ENCODE results near the gene TBC1D12.

Gene TBC1D12

DNA sequence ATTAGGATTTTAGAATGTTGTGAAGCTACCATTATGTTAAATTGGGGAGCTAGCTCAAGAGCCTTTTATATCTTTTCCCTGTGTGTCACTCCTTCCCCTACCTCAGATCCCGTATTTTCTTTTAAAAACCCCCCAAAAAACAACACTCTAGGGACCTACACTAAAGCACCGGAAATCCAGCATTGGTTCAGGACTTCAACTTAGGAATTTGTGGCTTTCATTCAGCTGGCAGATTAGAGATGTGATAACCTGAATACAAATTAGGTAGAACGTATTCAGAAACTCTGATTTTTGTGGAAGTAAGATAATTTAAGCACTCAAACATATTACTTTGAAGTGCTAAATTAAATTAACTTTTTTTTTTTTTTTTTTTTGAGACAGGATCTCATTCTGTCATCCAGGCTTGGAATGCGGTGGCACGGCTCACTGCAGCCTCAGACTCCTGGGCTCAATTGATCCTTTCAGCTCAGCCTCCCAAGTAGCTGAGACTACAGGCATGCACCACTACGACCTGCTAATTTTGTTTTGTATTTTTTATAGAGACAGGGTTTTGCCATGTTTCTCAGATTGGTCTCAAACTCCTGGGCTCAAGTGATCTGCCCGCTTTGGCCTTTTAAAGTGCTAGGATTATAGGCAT, 6.8 kb downstream of the TBC1D12 start:
- no peaks in the 10 kb centered on the region for H3K9me3 ChIP-seq (ENCODE audit: control insufficient read depth, low read depth, low read length)
- H3K27me3 ChIP-seq (ENCODE audit: control insufficient read depth, insufficient read depth, low read length), result peaks cover 24% of the 10 kb centered on the region
- H3K9ac ChIP-seq (ENCODE audit: low read length), result no peak overlapping the region
- no peak overlapping the region for H3K4me3 ChIP-seq (ENCODE audit: low read length)
- no peaks in the 10 kb centered on the region for H3K36me3 ChIP-seq (ENCODE audit: control insufficient read depth, low read depth, low read length)
- no peaks in the 10 kb centered on the region for H3K4me1 ChIP-seq (ENCODE audit: control insufficient read depth, low read depth, low read length)
- H3K27ac ChIP-seq (ENCODE audit: low read length), result no peak overlapping the region

DNA sequence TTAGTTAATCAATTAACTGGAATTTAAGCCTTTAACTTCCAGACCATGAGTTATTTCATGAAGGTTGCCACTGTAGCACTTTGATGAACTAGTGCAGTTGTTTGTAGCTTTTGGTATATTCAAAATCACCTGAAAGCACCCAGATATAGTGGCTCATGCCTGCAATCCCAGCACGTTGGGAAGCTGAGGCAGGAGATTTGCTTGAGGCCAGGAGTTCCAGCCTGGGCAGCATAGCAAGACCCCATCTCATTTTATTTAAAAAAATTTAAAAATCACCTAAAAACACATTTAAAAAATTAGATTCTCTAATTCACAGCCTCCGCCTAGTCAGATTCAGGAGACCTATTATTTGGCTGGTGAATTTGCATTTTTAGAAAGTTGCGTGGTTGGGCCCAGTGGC, 9.0 kb downstream of the TBC1D12 start:
- H3K27me3 ChIP-seq (ENCODE audit: control insufficient read depth, insufficient read depth, low read length), result peaks cover 8% of the 10 kb centered on the region
- no peaks in the 10 kb centered on the region for H3K36me3 ChIP-seq (ENCODE audit: control insufficient read depth, low read depth, low read length)
- H3K27ac ChIP-seq (ENCODE audit: low read length), result no peak overlapping the region
- no peaks in the 10 kb centered on the region for H3K4me1 ChIP-seq (ENCODE audit: control insufficient read depth, low read depth, low read length)
- H3K4me3 ChIP-seq (ENCODE audit: low read length), result no peak overlapping the region
- H3K9me3 ChIP-seq (ENCODE audit: control insufficient read depth, low read depth, low read length), result no peaks in the 10 kb centered on the region
- no peak overlapping the region for H3K9ac ChIP-seq (ENCODE audit: low read length)

DNA sequence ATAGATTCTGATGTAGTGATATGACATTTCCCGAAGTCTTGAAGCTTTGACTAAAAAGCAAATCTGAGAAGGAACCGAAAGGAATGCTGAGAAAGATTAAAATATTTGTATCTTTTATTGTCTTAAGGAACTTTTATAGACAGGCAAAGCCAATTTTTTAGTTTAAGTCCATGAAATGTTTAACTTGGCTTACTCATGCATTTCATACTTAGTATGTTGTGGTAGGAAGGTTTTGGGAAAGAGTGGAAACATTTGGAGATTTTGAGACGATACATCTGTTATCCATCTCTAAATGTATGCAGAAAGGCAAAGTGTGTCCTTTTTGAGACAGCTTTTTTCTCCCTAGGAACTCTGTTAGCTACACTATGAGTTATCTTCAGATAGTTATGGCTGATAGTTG, 10.1 kb downstream of the TBC1D12 start:
- H3K4me1 ChIP-seq (ENCODE audit: control insufficient read depth, low read depth, low read length), result no peaks in the 10 kb centered on the region
- no peaks in the 10 kb centered on the region for H3K36me3 ChIP-seq (ENCODE audit: control insufficient read depth, low read depth, low read length)
- no peak overlapping the region for H3K4me3 ChIP-seq (ENCODE audit: low read length)
- no peaks in the 10 kb centered on the region for H3K9me3 ChIP-seq (ENCODE audit: control insufficient read depth, low read depth, low read length)
- no peak overlapping the region for H3K9ac ChIP-seq (ENCODE audit: low read length)
- no peaks in the 10 kb centered on the region for H3K27me3 ChIP-seq (ENCODE audit: control insufficient read depth, insufficient read depth, low read length)
- H3K27ac ChIP-seq (ENCODE audit: low read length), result no peak overlapping the region

DNA sequence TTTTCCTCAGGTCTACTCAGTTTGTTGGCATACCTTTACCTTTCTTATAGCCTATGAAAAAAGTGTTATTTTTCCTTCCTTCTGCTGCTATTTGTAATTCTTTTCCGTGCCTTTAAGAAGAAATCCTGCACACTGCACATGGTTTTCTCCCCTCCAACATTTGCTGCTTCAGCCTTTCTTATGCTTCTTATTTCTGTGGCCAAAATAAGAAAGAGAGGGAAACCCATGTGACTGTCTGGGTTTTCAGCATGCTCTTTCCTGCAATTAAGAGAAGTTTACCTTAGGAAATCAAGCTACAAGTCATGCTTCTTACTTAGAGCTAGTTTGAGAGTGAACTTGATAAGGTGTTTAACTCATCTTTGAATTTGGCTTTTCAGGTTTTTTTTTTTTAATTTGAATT, 11.0 kb downstream of the TBC1D12 start:
- H3K27ac ChIP-seq (ENCODE audit: low read length), result no peak overlapping the region
- no peaks in the 10 kb centered on the region for H3K9me3 ChIP-seq (ENCODE audit: control insufficient read depth, low read depth, low read length)
- no peaks in the 10 kb centered on the region for H3K4me1 ChIP-seq (ENCODE audit: control insufficient read depth, low read depth, low read length)
- no peak overlapping the region for H3K9ac ChIP-seq (ENCODE audit: low read length)
- no peaks in the 10 kb centered on the region for H3K27me3 ChIP-seq (ENCODE audit: control insufficient read depth, insufficient read depth, low read length)
- H3K36me3 ChIP-seq (ENCODE audit: control insufficient read depth, low read depth, low read length), result no peaks in the 10 kb centered on the region
- no peak overlapping the region for H3K4me3 ChIP-seq (ENCODE audit: low read length)

DNA sequence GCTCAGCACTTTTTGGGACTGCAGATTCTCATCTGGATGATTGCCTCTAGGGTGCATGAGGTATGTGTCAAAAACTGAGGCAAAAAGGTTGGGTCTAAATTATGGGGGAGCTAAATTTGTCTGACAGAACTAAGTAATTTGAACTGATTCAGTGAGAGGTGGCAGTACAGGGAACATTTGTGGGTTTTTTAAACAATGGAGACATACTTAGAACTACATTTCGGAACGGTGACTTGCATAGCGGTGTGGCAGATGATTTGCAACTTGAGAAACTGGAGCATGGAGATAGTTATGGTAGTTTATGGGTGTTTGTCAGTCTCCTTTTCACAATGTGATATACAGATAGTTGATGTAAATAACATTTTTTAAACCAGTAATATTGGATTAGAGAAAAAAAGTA, 14.6 kb downstream of the TBC1D12 start:
- Histone ChIP-seq H3K27me3 (ENCODE audit: control insufficient read depth, insufficient read depth, low read length) (no peaks in the 10 kb centered on the region), H3K27ac (ENCODE audit: low read length) (no peak overlapping the region), H3K4me1 (ENCODE audit: control insufficient read depth, low read depth, low read length) (no peaks in the 10 kb centered on the region), H3K4me3 (ENCODE audit: low read length) (no peak overlapping the region), H3K9ac (ENCODE audit: low read length) (no peak overlapping the region), H3K36me3 (ENCODE audit: control insufficient read depth, low read depth, low read length) (no peaks in the 10 kb centered on the region), H3K9me3 (ENCODE audit: control insufficient read depth, low read depth, low read length) (no peaks in the 10 kb centered on the region)

DNA sequence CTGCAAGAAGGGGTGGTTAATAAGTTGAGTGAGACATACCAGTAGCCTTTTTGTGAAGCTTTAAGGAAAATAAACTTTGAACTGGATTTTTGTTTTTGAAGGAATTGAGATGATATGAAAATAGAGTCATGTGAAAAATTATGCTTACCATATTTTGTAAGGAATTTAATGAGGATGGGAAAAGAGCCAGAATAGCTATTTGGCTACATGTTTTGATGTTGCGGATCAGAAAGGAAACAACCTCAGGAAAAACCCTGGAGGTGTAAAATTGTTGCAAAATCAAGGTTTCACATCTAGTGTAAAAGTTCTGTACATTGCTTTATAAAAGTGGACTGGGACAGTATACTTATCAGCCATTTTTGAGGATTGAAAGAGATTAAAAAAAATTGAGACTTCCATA, 15.0 kb downstream of the TBC1D12 start:
- no peaks in the 10 kb centered on the region for H3K4me1 ChIP-seq (ENCODE audit: control insufficient read depth, low read depth, low read length)
- H3K4me3 ChIP-seq (ENCODE audit: low read length), result no peak overlapping the region
- H3K9me3 ChIP-seq (ENCODE audit: control insufficient read depth, low read depth, low read length), result no peaks in the 10 kb centered on the region
- no peak overlapping the region for H3K9ac ChIP-seq (ENCODE audit: low read length)
- no peaks in the 10 kb centered on the region for H3K27me3 ChIP-seq (ENCODE audit: control insufficient read depth, insufficient read depth, low read length)
- H3K27ac ChIP-seq (ENCODE audit: low read length), result no peak overlapping the region
- no peaks in the 10 kb centered on the region for H3K36me3 ChIP-seq (ENCODE audit: control insufficient read depth, low read depth, low read length)

DNA sequence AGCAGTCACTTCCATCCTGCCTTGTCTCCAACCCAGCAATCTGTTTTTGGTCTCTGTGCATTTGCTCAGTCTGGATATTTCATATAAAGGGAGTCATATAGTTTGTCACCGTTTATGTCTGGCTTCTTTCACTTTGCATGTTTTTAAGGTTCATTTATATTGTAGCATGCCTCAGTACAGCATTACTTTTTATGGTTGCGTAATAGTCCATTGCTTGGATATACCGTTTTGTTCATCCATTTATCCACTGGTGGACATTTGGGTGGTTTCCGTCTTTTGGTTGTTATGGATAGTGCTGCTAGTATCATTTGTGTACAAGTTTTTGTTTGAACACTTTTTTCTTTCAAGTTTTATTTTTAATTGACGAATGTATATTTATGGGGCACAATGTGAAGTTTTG, 18.2 kb downstream of the TBC1D12 start:
- no peak overlapping the region for H3K9ac ChIP-seq (ENCODE audit: low read length)
- H3K4me3 ChIP-seq (ENCODE audit: low read length), result no peak overlapping the region
- H3K36me3 ChIP-seq (ENCODE audit: control insufficient read depth, low read depth, low read length), result no peaks in the 10 kb centered on the region
- no peaks in the 10 kb centered on the region for H3K4me1 ChIP-seq (ENCODE audit: control insufficient read depth, low read depth, low read length)
- no peaks in the 10 kb centered on the region for H3K9me3 ChIP-seq (ENCODE audit: control insufficient read depth, low read depth, low read length)
- H3K27me3 ChIP-seq (ENCODE audit: control insufficient read depth, insufficient read depth, low read length), result no peaks in the 10 kb centered on the region
- no peak overlapping the region for H3K27ac ChIP-seq (ENCODE audit: low read length)

DNA sequence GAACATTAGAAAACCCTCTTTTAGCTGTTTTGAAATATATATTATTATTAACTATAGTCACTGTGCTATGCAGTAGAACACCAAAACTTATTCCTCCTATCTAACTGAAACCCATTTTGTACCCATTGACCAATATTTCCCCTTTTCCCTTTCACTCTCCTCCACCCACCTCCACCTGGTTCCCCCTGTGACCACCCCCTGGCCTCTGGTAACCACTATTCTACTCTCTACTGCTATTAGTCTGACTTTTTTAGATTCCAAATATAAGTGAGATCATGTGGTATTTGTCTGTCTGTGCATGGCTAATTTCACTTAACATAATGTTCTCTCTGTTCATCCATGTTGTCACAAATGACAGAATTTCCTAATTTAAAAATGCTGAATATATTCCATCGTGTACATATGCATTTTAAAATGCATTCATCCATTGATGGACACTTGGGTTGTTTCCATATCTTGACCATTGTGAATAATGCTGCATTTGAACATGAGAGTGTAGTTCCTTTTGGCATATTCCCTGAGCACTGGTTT, 18.7 kb downstream of the TBC1D12 start:
- Histone ChIP-seq H3K27ac (ENCODE audit: low read length) (no peak overlapping the region), H3K36me3 (ENCODE audit: control insufficient read depth, low read depth, low read length) (no peaks in the 10 kb centered on the region), H3K4me3 (ENCODE audit: low read length) (no peak overlapping the region), H3K9ac (ENCODE audit: low read length) (no peak overlapping the region), H3K4me1 (ENCODE audit: control insufficient read depth, low read depth, low read length) (no peaks in the 10 kb centered on the region), H3K9me3 (ENCODE audit: control insufficient read depth, low read depth, low read length) (no peaks in the 10 kb centered on the region), H3K27me3 (ENCODE audit: control insufficient read depth, insufficient read depth, low read length) (no peaks in the 10 kb centered on the region)

DNA sequence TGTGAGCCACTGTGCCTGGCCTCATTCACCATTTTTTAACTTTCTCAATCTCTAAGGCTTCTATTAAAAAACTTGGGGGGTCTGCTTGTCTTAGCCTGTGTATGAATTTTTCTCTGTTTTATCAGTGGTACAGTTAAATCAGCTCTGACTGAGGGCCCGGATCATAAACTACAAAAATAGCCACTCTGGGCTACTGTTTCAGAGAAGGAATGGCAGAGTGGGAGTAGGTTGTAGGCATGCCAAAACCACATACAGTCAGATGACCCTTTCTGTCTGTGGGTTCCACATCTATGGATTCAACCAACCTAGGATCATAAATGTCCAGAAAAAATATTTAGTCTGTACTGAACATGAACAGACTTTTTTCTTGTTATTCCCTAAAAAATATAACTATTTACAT, 21.3 kb downstream of the TBC1D12 start:
- H3K27me3 ChIP-seq (ENCODE audit: control insufficient read depth, insufficient read depth, low read length), result no peaks in the 10 kb centered on the region
- no peak overlapping the region for H3K9ac ChIP-seq (ENCODE audit: low read length)

DNA sequence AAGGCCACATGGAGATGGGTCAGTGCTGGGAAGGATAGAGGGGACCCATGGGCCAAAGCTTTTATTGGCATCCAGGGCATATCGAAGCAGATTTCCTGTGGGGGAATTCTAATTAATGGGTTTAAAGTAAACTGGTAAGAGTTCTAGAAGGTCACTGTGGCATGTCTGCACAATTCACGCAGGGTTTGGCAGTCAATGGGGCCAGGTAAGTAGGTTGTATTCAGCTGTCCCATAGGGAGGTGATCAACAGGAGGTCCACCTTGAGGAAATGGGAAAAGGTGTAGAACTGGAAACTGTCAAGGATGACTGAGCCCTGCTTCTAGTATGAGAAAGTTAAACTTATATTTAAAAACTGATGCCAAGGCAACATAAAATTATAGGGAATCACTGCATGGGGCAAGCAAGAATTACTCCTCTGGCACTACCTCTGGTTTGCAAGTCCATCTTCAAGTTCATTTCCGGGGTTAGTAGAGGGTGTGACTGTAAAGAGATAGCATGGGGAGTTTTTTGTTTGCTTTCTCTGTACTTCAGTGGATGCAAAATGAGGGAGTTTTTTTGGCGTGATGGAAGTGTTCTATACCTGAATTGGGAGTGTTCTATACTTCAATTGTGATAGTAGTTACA, 22.5 kb downstream of the TBC1D12 start:
- no peaks in the 10 kb centered on the region for H3K36me3 ChIP-seq (ENCODE audit: control insufficient read depth, low read depth, low read length)
- no peaks in the 10 kb centered on the region for H3K9me3 ChIP-seq (ENCODE audit: control insufficient read depth, low read depth, low read length)
- no peaks in the 10 kb centered on the region for H3K4me1 ChIP-seq (ENCODE audit: control insufficient read depth, low read depth, low read length)
- H3K9ac ChIP-seq (ENCODE audit: low read length), result no peak overlapping the region
- no peak overlapping the region for H3K4me3 ChIP-seq (ENCODE audit: low read length)
- no peak overlapping the region for H3K27ac ChIP-seq (ENCODE audit: low read length)
- no peaks in the 10 kb centered on the region for H3K27me3 ChIP-seq (ENCODE audit: control insufficient read depth, insufficient read depth, low read length)

More for the DNA sequence above, 21.3 kb downstream of the TBC1D12 start:
- Histone ChIP-seq H3K9me3 (ENCODE audit: control insufficient read depth, low read depth, low read length) (no peaks in the 10 kb centered on the region), H3K36me3 (ENCODE audit: control insufficient read depth, low read depth, low read length) (no peaks in the 10 kb centered on the region), H3K4me1 (ENCODE audit: control insufficient read depth, low read depth, low read length) (no peaks in the 10 kb centered on the region), H3K4me3 (ENCODE audit: low read length) (no peak overlapping the region), H3K27ac (ENCODE audit: low read length) (no peak overlapping the region)

DNA sequence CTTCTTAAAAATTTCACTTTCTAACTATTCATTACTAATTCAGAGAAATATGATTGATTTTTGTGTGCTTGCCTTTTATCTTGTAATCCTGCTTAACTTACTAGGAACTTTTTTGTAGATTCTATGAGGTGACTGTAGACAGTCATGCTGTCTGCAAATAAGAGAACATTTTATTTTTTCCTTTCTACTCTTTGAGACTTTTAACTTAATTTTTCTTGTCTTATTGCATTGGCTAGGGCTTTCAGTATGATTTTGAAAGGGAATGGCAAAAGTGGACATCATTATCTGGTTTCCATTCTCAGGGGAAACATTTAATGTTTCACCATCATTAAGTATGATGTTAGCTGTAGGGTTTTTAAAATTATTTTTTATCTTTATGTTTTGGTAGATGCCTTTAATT, 23.6 kb downstream of the TBC1D12 start:
- H3K36me3 ChIP-seq (ENCODE audit: control insufficient read depth, low read depth, low read length), result no peaks in the 10 kb centered on the region
- H3K9me3 ChIP-seq (ENCODE audit: control insufficient read depth, low read depth, low read length), result no peaks in the 10 kb centered on the region
- H3K27ac ChIP-seq (ENCODE audit: low read length), result no peak overlapping the region
- H3K9ac ChIP-seq (ENCODE audit: low read length), result no peak overlapping the region
- no peaks in the 10 kb centered on the region for H3K27me3 ChIP-seq (ENCODE audit: control insufficient read depth, insufficient read depth, low read length)
- no peak overlapping the region for H3K4me3 ChIP-seq (ENCODE audit: low read length)
- H3K4me1 ChIP-seq (ENCODE audit: control insufficient read depth, low read depth, low read length), result no peaks in the 10 kb centered on the region

DNA sequence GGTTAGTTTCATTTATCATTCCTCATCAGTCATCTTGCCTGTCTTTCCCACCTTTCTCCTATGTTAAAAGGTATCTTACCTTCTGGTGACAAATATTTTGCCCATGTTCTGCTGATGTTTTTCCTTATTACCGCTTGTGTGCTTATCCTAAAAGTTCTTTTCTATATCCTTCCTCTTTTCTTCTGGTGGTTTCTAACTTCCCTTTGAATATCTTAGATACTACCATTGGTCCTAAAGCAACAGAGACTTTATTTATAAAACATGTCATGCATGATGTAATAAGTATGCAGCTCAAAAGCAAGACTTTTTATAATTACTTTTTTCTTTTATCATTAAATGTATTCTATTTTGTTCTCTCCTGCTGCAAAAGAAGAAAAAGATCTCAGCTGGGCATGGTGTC, 24.8 kb downstream of the TBC1D12 start:
- Histone ChIP-seq H3K27ac (ENCODE audit: low read length) (no peak overlapping the region), H3K36me3 (ENCODE audit: control insufficient read depth, low read depth, low read length) (no peaks in the 10 kb centered on the region), H3K4me1 (ENCODE audit: control insufficient read depth, low read depth, low read length) (no peaks in the 10 kb centered on the region), H3K9ac (ENCODE audit: low read length) (no peak overlapping the region), H3K4me3 (ENCODE audit: low read length) (no peak overlapping the region), H3K9me3 (ENCODE audit: control insufficient read depth, low read depth, low read length) (no peaks in the 10 kb centered on the region), H3K27me3 (ENCODE audit: control insufficient read depth, insufficient read depth, low read length) (no peaks in the 10 kb centered on the region)
